ENCODE measurements around the gene DENND5B.
"Not testable (repeated sequence)": the region's sequence is repeated elsewhere in the genome, so short reads cannot be mapped to it uniquely, and the experiment has no call there.

DENND5B gene

GRCh38 chr12:31582155-31582554, 8.8 kb downstream of the DENND5B start:
- H3K36me3 Mint-ChIP-seq (ENCODE audit: low read depth), result no peaks in the 10 kb centered on the region

GRCh38 chr12:31578632-31579031, 12.3 kb downstream of the DENND5B start:
- Mint-ChIP-seq H3K27ac (no peak overlapping the region), H3K9me3 (no peaks in the 10 kb centered on the region), H3K36me3 (ENCODE audit: low read depth) (no peaks in the 10 kb centered on the region), H3K4me1 (peaks cover 4% of the 10 kb centered on the region), H3K27me3 (no peaks in the 10 kb centered on the region), H3K4me3 (no peak overlapping the region)
- DNase-seq (no peak), ATAC-seq (no peak)

More at GRCh38 chr12:31582155-31582554, 8.8 kb downstream of the DENND5B start:
- no peaks in the 10 kb centered on the region for H3K4me1 Mint-ChIP-seq
- no peak overlapping the region for H3K4me3 Mint-ChIP-seq
- DNase-seq, result no peak
- peaks cover 12% of the 10 kb centered on the region for H3K27me3 Mint-ChIP-seq
- H3K9me3 Mint-ChIP-seq, result no peaks in the 10 kb centered on the region
- H3K27ac Mint-ChIP-seq, result no peak overlapping the region
- ATAC-seq, result no peak

- DNase-seq, result no peak
- Mint-ChIP-seq H3K4me3 (no peak overlapping the region), H3K27me3 (peaks cover 7% of the 10 kb centered on the region), H3K36me3 (ENCODE audit: low read depth) (no peaks in the 10 kb centered on the region), H3K27ac (no peak overlapping the region), H3K9me3 (no peaks in the 10 kb centered on the region), H3K4me1 (peaks cover 4% of the 10 kb centered on the region)
- ATAC-seq, result no peak
Observed at GRCh38 chr12:31574803-31575575, 15.9 kb downstream of the DENND5B start.

GRCh38 chr12:31574367-31574766, 16.6 kb downstream of the DENND5B start:
- not testable (repeated sequence) for H3K9me3 Mint-ChIP-seq; H3K4me1 Mint-ChIP-seq; ATAC-seq; DNase-seq; H3K27me3 Mint-ChIP-seq; H3K4me3 Mint-ChIP-seq; H3K27ac Mint-ChIP-seq; H3K36me3 Mint-ChIP-seq (ENCODE audit: low read depth)

GRCh38 chr12:31572900-31573600, 17.9 kb downstream of the DENND5B start:
- ATAC-seq, result no peak
- Mint-ChIP-seq H3K27ac (no peak overlapping the region), H3K36me3 (ENCODE audit: low read depth) (no peaks in the 10 kb centered on the region), H3K4me3 (no peak overlapping the region), H3K9me3 (no peaks in the 10 kb centered on the region), H3K27me3 (peaks cover 10% of the 10 kb centered on the region), H3K4me1 (peaks cover 6% of the 10 kb centered on the region)
- no peak for DNase-seq

- H3K9me3 Mint-ChIP-seq, result no peaks in the 10 kb centered on the region
- H3K36me3 Mint-ChIP-seq (ENCODE audit: low read depth), result no peaks in the 10 kb centered on the region
- H3K27ac Mint-ChIP-seq, result no peak overlapping the region
- H3K27me3 Mint-ChIP-seq, result peaks cover 10% of the 10 kb centered on the region
- peaks cover 2% of the 10 kb centered on the region for H3K4me1 Mint-ChIP-seq
- ATAC-seq, result no peak
- DNase-seq, result no peak
- no peak overlapping the region for H3K4me3 Mint-ChIP-seq
Observed at GRCh38 chr12:31570880-31571279, 20.1 kb downstream of the DENND5B start.

GRCh38 chr12:31569517-31569916, 21.4 kb downstream of the DENND5B start:
- H3K36me3 Mint-ChIP-seq (ENCODE audit: low read depth); H3K4me3 Mint-ChIP-seq; DNase-seq; ATAC-seq; H3K9me3 Mint-ChIP-seq; H3K4me1 Mint-ChIP-seq; H3K27ac Mint-ChIP-seq: not testable (repeated sequence)
- H3K27me3 Mint-ChIP-seq, result peaks cover 10% of the 10 kb centered on the region

GRCh38 chr12:31568498-31568897, 22.4 kb downstream of the DENND5B start:
- H3K27ac Mint-ChIP-seq, result no peak overlapping the region
- H3K4me1 Mint-ChIP-seq, result peaks cover 2% of the 10 kb centered on the region
- DNase-seq (no peak), ATAC-seq (no peak)
- peaks cover 10% of the 10 kb centered on the region for H3K27me3 Mint-ChIP-seq
- H3K36me3 Mint-ChIP-seq (ENCODE audit: low read depth), result no peaks in the 10 kb centered on the region
- H3K9me3 Mint-ChIP-seq, result no peaks in the 10 kb centered on the region
- no peak overlapping the region for H3K4me3 Mint-ChIP-seq

GRCh38 chr12:31567029-31567428, 23.9 kb downstream of the DENND5B start:
- H3K36me3 Mint-ChIP-seq (ENCODE audit: low read depth), result no peaks in the 10 kb centered on the region
- no peaks in the 10 kb centered on the region for H3K9me3 Mint-ChIP-seq
- H3K4me1 Mint-ChIP-seq, result peaks cover 3% of the 10 kb centered on the region
- DNase-seq (no peak), ATAC-seq (no peak)
- no peak overlapping the region for H3K27ac Mint-ChIP-seq
- no peak overlapping the region for H3K4me3 Mint-ChIP-seq
- H3K27me3 Mint-ChIP-seq, result peaks cover 5% of the 10 kb centered on the region

GRCh38 chr12:31566547-31566946, 24.4 kb downstream of the DENND5B start:
- Mint-ChIP-seq H3K36me3 (ENCODE audit: low read depth) (no peaks in the 10 kb centered on the region), H3K27ac (no peak overlapping the region), H3K4me1 (peaks cover 3% of the 10 kb centered on the region), H3K9me3 (no peaks in the 10 kb centered on the region), H3K27me3 (peaks cover 5% of the 10 kb centered on the region), H3K4me3 (no peak overlapping the region)
- ATAC-seq, result no peak
- no peak for DNase-seq

GRCh38 chr12:31562594-31563328, 28.2 kb downstream of the DENND5B start:
- H3K36me3 Mint-ChIP-seq (ENCODE audit: low read depth), result no peaks in the 10 kb centered on the region
- H3K27ac Mint-ChIP-seq, result no peak overlapping the region
- ATAC-seq (no peak), DNase-seq (no peak)
- H3K4me1 Mint-ChIP-seq, result peaks cover 3% of the 10 kb centered on the region
- H3K9me3 Mint-ChIP-seq, result no peaks in the 10 kb centered on the region
- no peak overlapping the region for H3K4me3 Mint-ChIP-seq
- peaks cover 13% of the 10 kb centered on the region for H3K27me3 Mint-ChIP-seq

GRCh38 chr12:31560516-31560915, 30.4 kb downstream of the DENND5B start:
- H3K27ac Mint-ChIP-seq, result no peak overlapping the region
- no peaks in the 10 kb centered on the region for H3K9me3 Mint-ChIP-seq
- no peak for ATAC-seq
- peaks cover 1% of the 10 kb centered on the region for H3K36me3 Mint-ChIP-seq (ENCODE audit: low read depth)
- H3K27me3 Mint-ChIP-seq, result peaks cover 18% of the 10 kb centered on the region
- no peak overlapping the region for H3K4me3 Mint-ChIP-seq
- DNase-seq, result no peak
- H3K4me1 Mint-ChIP-seq, result peaks cover 3% of the 10 kb centered on the region

GRCh38 chr12:31558521-31558920, 32.4 kb downstream of the DENND5B start:
- no peak for ATAC-seq
- peaks cover 20% of the 10 kb centered on the region for H3K27me3 Mint-ChIP-seq

GRCh38 chr12:31557707-31558106, 33.2 kb downstream of the DENND5B start:
- H3K36me3 Mint-ChIP-seq (ENCODE audit: low read depth), result peaks cover 1% of the 10 kb centered on the region
- H3K4me3 Mint-ChIP-seq, result no peak overlapping the region
- H3K9me3 Mint-ChIP-seq, result peaks cover 5% of the 10 kb centered on the region
- peaks cover 21% of the 10 kb centered on the region for H3K27me3 Mint-ChIP-seq
- ATAC-seq (no peak), DNase-seq (no peak)
- peaks cover 2% of the 10 kb centered on the region for H3K4me1 Mint-ChIP-seq
- no peak overlapping the region for H3K27ac Mint-ChIP-seq

More at GRCh38 chr12:31558521-31558920, 32.4 kb downstream of the DENND5B start:
- H3K27ac Mint-ChIP-seq, result no peak overlapping the region
- H3K4me1 Mint-ChIP-seq, result peaks cover 3% of the 10 kb centered on the region
- no peak overlapping the region for H3K4me3 Mint-ChIP-seq
- DNase-seq, result no peak
- peaks cover 5% of the 10 kb centered on the region for H3K9me3 Mint-ChIP-seq
- peaks cover 1% of the 10 kb centered on the region for H3K36me3 Mint-ChIP-seq (ENCODE audit: low read depth)

- not testable (repeated sequence) for H3K36me3 Mint-ChIP-seq (ENCODE audit: low read depth); H3K9me3 Mint-ChIP-seq; H3K4me1 Mint-ChIP-seq; H3K4me3 Mint-ChIP-seq; DNase-seq; H3K27ac Mint-ChIP-seq; ATAC-seq
- H3K27me3 Mint-ChIP-seq, result peaks cover 21% of the 10 kb centered on the region
Observed at GRCh38 chr12:31555466-31555865, 35.5 kb downstream of the DENND5B start.
